GM12872 (cell line): ENCODE data around the gene OR2M2.
A peak's percentile ranks its signal among the peaks of the same experiment; 100 is the strongest.

Experiments used
- TF ChIP-seq, protein P1 (sequence below): IDR thresholded peaks from 3 replicates; pipeline ENCODE4 v1.5.1; 2011; ENCODE audit warnings: low read depth, mild to moderate bottlenecking, low read length, moderate library complexity; ENCODE audit not compliant: insufficient read depth

The OR2M2 gene

DNA sequence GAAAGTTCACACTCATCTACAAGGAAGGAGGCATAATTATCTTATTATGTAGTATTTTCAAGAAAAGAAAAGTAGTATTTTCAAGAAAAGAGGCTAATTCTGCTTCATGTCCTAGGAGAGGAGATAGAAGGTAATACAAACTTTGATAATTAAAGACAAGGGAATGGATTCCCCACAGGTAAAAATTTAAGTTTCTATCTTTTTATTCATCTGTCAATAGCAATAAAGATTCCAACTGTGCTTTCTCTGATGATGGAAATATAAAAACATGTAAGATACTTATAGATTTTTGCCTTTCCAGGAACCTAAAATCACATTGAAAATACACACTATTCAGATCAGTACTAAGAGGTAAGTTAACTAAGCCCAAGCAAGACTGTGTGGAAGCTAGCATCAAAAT lies at the start of gene OR2M2:
OR2M2 (plus strand) TSS at position 301 of the 400 bp plus-strand sequence. CDS start 5,165 bp downstream, outside the sequence.
- TF ChIP-seq, protein P1, sequence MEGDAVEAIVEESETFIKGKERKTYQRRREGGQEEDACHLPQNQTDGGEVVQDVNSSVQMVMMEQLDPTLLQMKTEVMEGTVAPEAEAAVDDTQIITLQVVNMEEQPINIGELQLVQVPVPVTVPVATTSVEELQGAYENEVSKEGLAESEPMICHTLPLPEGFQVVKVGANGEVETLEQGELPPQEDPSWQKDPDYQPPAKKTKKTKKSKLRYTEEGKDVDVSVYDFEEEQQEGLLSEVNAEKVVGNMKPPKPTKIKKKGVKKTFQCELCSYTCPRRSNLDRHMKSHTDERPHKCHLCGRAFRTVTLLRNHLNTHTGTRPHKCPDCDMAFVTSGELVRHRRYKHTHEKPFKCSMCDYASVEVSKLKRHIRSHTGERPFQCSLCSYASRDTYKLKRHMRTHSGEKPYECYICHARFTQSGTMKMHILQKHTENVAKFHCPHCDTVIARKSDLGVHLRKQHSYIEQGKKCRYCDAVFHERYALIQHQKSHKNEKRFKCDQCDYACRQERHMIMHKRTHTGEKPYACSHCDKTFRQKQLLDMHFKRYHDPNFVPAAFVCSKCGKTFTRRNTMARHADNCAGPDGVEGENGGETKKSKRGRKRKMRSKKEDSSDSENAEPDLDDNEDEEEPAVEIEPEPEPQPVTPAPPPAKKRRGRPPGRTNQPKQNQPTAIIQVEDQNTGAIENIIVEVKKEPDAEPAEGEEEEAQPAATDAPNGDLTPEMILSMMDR: no peak

DNA sequence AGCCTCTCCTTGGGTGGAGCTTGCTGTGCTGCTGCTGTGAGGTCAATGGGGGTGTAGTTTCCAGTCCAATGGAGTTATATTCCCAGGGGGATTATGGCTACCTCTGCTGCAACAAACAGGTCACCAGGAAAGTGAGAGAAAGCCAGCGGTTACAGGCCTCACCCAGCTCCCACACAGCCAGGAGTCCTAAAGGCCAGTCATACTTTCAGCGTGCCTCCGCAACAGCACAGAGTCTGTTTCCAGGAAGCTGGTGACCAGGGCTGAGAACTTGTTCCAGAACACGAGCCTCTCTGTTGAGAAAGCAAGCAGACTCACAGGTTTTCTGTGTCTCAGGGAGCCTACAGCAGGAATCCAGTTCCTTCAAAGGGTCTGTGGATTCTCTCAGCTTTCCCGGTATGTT lies 47.0 kb upstream of the OR2M2 start:
- TF ChIP-seq, protein P1: no peak

DNA sequence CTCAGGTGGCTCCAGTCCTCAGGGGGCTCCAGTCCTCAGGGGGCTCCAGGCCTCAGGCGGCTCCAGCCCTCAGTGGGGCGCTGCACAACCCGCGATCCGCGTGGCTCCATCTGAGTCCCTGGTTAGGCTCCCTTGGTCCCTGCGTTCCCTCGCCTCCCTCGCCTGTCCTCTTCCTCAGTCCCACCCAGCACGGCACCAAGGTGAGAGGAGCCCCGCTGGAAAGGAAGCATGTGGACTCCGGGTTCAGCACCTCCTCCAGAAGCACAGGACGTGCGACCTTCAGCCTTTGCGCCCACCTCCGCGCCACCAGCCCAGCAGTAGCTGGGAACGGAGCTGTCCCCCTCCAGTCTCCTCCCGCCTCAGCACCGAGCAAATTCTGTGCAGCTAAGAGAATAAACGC lies 37.8 kb upstream of the OR2M2 start:
- TF ChIP-seq, protein P1: no peak

DNA sequence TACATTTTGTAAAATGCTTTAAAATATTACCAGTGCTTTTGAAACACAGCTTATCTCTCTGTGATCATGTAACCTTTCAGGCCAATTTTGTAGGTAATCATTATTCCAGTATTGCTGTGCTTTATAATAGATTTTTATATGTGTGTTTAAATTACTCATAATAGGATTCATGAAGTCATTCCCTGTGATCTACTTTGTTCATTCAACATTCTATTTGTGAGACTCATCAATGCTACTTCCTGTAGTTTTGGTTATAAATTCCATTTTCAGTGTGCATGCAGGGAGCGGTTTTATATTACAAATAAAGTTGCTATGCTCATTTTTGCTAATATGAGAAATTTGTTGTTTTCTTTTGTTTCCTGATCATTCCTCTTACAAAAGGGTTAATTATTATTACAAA lies 33.8 kb upstream of the OR2M2 start:
- TF ChIP-seq, protein P1: no peak

GRCh38 chr1:248143311-248143710 lies 31.3 kb upstream of the OR2M2 start:
- TF ChIP-seq, protein P1: no peak

- TF ChIP-seq, protein P1: no peak
These were observed 30.0 kb upstream of the OR2M2 start, which contains the start of gene OR2M5 for GRCh38 chr1:248144513-248145198. TSS of gene OR2M5 (plus strand) at chr1:248145148. CDS start at chr1:248145148, 0 bp downstream.

DNA sequence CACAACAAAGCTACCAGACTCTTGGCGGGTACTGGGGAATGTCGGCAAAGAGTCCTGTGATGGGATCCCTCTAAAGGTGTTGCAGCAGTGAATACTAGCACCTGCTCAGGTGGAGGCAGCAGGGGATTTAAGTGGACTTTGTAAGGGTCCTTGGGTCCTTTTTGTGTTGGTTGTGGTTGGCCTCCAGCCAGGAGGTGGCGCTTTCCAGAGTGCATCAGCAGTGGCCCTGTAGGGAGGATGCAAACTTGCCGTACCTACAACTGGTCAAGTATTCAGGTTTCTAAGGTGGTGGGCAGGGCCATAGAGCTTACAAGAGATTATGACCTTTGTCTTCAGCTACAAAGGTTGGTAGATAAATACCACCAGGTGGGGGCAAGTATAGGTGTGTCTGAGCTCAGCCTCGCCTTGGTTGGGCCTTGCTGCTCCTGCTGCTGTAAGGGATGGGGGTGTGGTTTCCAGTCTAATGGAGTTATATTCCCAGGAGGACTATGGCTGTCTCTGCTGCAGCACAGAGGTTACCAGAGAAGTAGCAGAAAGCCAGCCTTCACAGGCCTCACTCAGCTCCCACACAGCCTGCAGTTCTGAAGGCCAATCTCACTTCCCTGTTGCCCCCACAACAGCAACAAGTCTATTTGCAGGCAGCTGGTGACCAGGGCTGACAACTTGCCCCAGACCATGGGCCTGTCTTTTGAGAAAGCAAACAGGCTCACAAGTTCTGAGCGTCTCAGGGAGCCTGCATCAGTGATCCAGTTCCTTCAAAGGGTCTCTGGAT lies 22.4 kb upstream of the OR2M2 start:
- TF ChIP-seq, protein P1: 0 out of 3 replicates have a peak, but pooled peaks have one; percentile 4
